H9 (cell line): ENCODE results near the gene TMEM179B. TPM values are rescaled to one million over a fixed set of nuclear protein-coding genes. Genes with fewer than 3 reads are reported as not detected.

Experiments
- DNase-seq: peaks from one replicate; pipeline ENCODE4 v3.0.0-alpha.2; 2017
- H2AFZ ChIP-seq: one replicate; pipeline ENCODE4 v1.6.1; 2013; ENCODE audit warnings: mild to moderate bottlenecking, low read length, control low read depth, moderate library complexity
- H2AK5ac ChIP-seq: 2 replicates; pipeline ENCODE4 v1.6.1; 2013; ENCODE audit warnings: low read length, control low read depth, mixed read lengths; ENCODE audit not compliant: insufficient read length
- H2BK120ac ChIP-seq: one replicate; pipeline ENCODE4 v1.6.1; 2013; ENCODE audit warnings: low read depth, mild to moderate bottlenecking, low read length, control low read depth, inconsistent platforms; ENCODE audit not compliant: poor library complexity, severe bottlenecking
- H2BK12ac ChIP-seq: 2 replicates; pipeline ENCODE4 v1.6.1; 2013; ENCODE audit warnings: low read length, control low read depth, mixed read lengths, low read depth; ENCODE audit not compliant: insufficient read length
- H2BK15ac ChIP-seq: 2 replicates; pipeline ENCODE4 v1.6.1; 2013; ENCODE audit warnings: low read depth, low read length, control low read depth
- H2BK20ac ChIP-seq: one replicate; pipeline ENCODE4 v1.6.1; 2013; ENCODE audit warnings: low read depth, mild to moderate bottlenecking, low read length, control low read depth, inconsistent platforms; ENCODE audit not compliant: poor library complexity, severe bottlenecking
- H2BK5ac ChIP-seq: 2 replicates; pipeline ENCODE4 v1.6.1; 2013; ENCODE audit warnings: low read length, control low read depth, mixed read lengths; ENCODE audit not compliant: insufficient read length
- H3K14ac ChIP-seq: 2 replicates; pipeline ENCODE4 v1.6.1; 2013; ENCODE audit warnings: low read length, control low read depth; ENCODE audit not compliant: insufficient read depth
- H3K18ac ChIP-seq: 2 replicates; pipeline ENCODE4 v1.6.1; 2013; ENCODE audit warnings: low read depth, mild to moderate bottlenecking, mixed read lengths, low read length, control low read depth; ENCODE audit not compliant: insufficient read length
- H3K23ac ChIP-seq: 2 replicates; pipeline ENCODE4 v1.6.1; 2013; ENCODE audit warnings: low read length, control low read depth, mixed read lengths, low read depth; ENCODE audit not compliant: insufficient read length
- H3K23me2 ChIP-seq: 2 replicates; pipeline ENCODE4 v1.6.1; 2013; ENCODE audit warnings: low read depth, mild to moderate bottlenecking, mixed read lengths, low read length, control low read depth; ENCODE audit not compliant: insufficient read length, poor library complexity, severe bottlenecking
- H3K27ac ChIP-seq: 2 replicates; pipeline ENCODE4 v1.5.1; 2013; ENCODE audit warnings: low read length, control low read depth, mixed read lengths, low read depth; ENCODE audit not compliant: insufficient read length
- H3K27me3 ChIP-seq: 2 replicates; pipeline ENCODE4 v1.6.1; 2013; ENCODE audit warnings: low read length, control low read depth, inconsistent platforms; ENCODE audit not compliant: insufficient read depth
- H3K4ac ChIP-seq: 2 replicates; pipeline ENCODE4 v1.6.1; 2013; ENCODE audit warnings: low read depth, mild to moderate bottlenecking, control low read depth, inconsistent platforms, low read length, moderate library complexity
- H3K4me1 ChIP-seq: 2 replicates; pipeline ENCODE4 v1.6.1; 2013; ENCODE audit warnings: low read length, control low read depth, inconsistent platforms; ENCODE audit not compliant: insufficient read depth
- H3K4me2 ChIP-seq: 2 replicates; pipeline ENCODE4 v1.6.1; 2013; ENCODE audit warnings: low read length, control low read depth, mixed read lengths; ENCODE audit not compliant: insufficient read length, insufficient read depth
- H3K56ac ChIP-seq: 2 replicates; pipeline ENCODE4 v1.6.1; 2013; ENCODE audit warnings: low read depth, mild to moderate bottlenecking, mixed read lengths, low read length, control low read depth; ENCODE audit not compliant: insufficient read length
- H3K79me1 ChIP-seq: 2 replicates; pipeline ENCODE4 v1.6.1; 2013; ENCODE audit warnings: low read depth, mild to moderate bottlenecking, moderate library complexity, low read length, control low read depth, inconsistent platforms; ENCODE audit not compliant: insufficient read depth, poor library complexity, severe bottlenecking
- H3K79me2 ChIP-seq: 2 replicates; pipeline ENCODE4 v1.6.1; 2013; ENCODE audit warnings: low read length, control low read depth, inconsistent platforms; ENCODE audit not compliant: insufficient read depth
- H3K9ac ChIP-seq: 2 replicates; pipeline ENCODE4 v1.6.1; 2013; ENCODE audit warnings: low read length, control low read depth, mixed read lengths; ENCODE audit not compliant: insufficient read length; ENCODE audit errors: extremely low read depth
- H3K9me3 ChIP-seq: one replicate; pipeline ENCODE4 v1.6.1; 2013; ENCODE audit warnings: low read depth, low read length, inconsistent platforms; ENCODE audit not compliant: control insufficient read depth
- H3T11ph ChIP-seq: one replicate; pipeline ENCODE4 v1.6.1; 2013; ENCODE audit warnings: mild to moderate bottlenecking, low read length, control low read depth, inconsistent platforms
- H4K20me1 ChIP-seq: one replicate; pipeline ENCODE4 v1.6.1; 2013; ENCODE audit not compliant: control insufficient read depth, insufficient read length, insufficient read depth
- H4K5ac ChIP-seq: 2 replicates; pipeline ENCODE4 v1.6.1; 2013; ENCODE audit warnings: low read depth, mild to moderate bottlenecking, mixed read lengths, low read length, control low read depth; ENCODE audit not compliant: insufficient read length
- H4K8ac ChIP-seq: replicated peaks from 2 replicates; pipeline ENCODE4 v1.6.1; 2013; ENCODE audit warnings: low read length, control low read depth, mixed read lengths, low read depth; ENCODE audit not compliant: insufficient read length
- H4K91ac ChIP-seq: 2 replicates; pipeline ENCODE4 v1.6.1; 2013; ENCODE audit warnings: low read depth, mild to moderate bottlenecking, moderate library complexity, mixed read lengths, low read length, control low read depth; ENCODE audit not compliant: insufficient read length
- H3K27ac Mint-ChIP-seq, 3 experiments: 2 replicates in 2 of 3; 3 replicates in 1 of 3; pipeline ENCODE4 v1.8.0; 2020 to 2021; ENCODE audit warnings: mixed read lengths in 3 of 3, mild to moderate bottlenecking in 1 of 3, moderate library complexity in 1 of 3
- H3K27me3 Mint-ChIP-seq: 2 replicates; pipeline ENCODE4 v1.8.0; 2021; ENCODE audit warnings: low read depth, mild to moderate bottlenecking, moderate library complexity, mixed read lengths
- H3K36me3 Mint-ChIP-seq, 3 experiments: 2 replicates in 2 of 3; 3 replicates in 1 of 3; pipeline ENCODE4 v1.8.0; 2020 to 2021; ENCODE audit warnings: low read depth in 3 of 3, mixed read lengths in 3 of 3; ENCODE audit not compliant: insufficient read depth in 1 of 3
- H3K4me1 Mint-ChIP-seq, 2 experiments: 2 replicates each; pipeline ENCODE4 v1.8.0; 2020; ENCODE audit warnings: mixed read lengths in 2 of 2
- H3K4me3 Mint-ChIP-seq, 2 experiments: 2 replicates in 1 of 2; 3 replicates in 1 of 2; pipeline ENCODE4 v1.8.0; 2020 to 2021; ENCODE audit warnings: mild to moderate bottlenecking in 2 of 2, mixed read lengths in 2 of 2, moderate library complexity in 1 of 2
- H3K9me3 Mint-ChIP-seq, 2 experiments: 2 replicates in 1 of 2; 3 replicates in 1 of 2; pipeline ENCODE4 v1.8.0; 2020; ENCODE audit warnings: mild to moderate bottlenecking in 2 of 2, mixed read lengths in 2 of 2, moderate library complexity in 1 of 2
- CTCF ChIP-seq: fragments of 200-600 bp; sonication (generic); conservative IDR thresholded peaks from 3 replicates; pipeline ENCODE4 v1.8.0; 2021; ENCODE audit warnings: antibody characterized with exemption, mild to moderate bottlenecking
- WGBS: extraction: QIAGEN DNeasy Blood & Tissue Kit; methylation state at CpG from one replicate; pipeline ENCODE4 v1.1.7; 2013; ENCODE audit warnings: missing lambda C conversion rate, low lambda C conversion rate, mixed read lengths; ENCODE audit not compliant: insufficient read length; ENCODE audit errors: extremely low coverage; 5-methylcytosine and 5-hydroxymethylcytosine counted together
- total RNA-seq: library from RNA; stranded (reverse); gene quantifications from 2 replicates; pipeline ENCODE4 v1.2.1, GENCODE V29; 2021

The TMEM179B gene
- total RNA-seq, 1 experiment from 2014 or later, result 25.0 TPM

- no CpG with 5 or more reads among the region's 8 CpGs for WGBS
- no peak overlapping the region for H2BK15ac ChIP-seq
- Mint-ChIP-seq H3K4me1 (peaks cover 19 to 33% of the 10 kb centered on the region in 2 experiments), H3K4me3 (peak overlapping the region in 1 of 2 experiments; percentile 34; a peak in 2 of 5 replicates), H3K9me3 (peaks cover 0 to 4% of the 10 kb centered on the region in 2 experiments; a peak in 3 of 5 replicates), H3K27ac (no peak overlapping the region; a peak in 1 of 7 replicates), H3K36me3 (peaks cover 35 to 58% (median 54%) of the 10 kb centered on the region in 3 experiments), H3K27me3 (no peaks in the 10 kb centered on the region; the same call in 1 of the 2 replicates)
- no peak overlapping the region for H4K5ac ChIP-seq
- H4K91ac ChIP-seq, result no peak overlapping the region
- H3K9me3 ChIP-seq, result no peaks in the 10 kb centered on the region
- H3K27ac ChIP-seq, result no peak overlapping the region
- H2AK5ac ChIP-seq, result no peak overlapping the region
- no peak overlapping the region for H3K23ac ChIP-seq
- H4K8ac ChIP-seq, result no peak overlapping the region
- H4K20me1 ChIP-seq, result no peaks in the 10 kb centered on the region
- H3K27me3 ChIP-seq, result no peaks in the 10 kb centered on the region
- no peak overlapping the region for H2BK5ac ChIP-seq
- peaks cover 3% of the 10 kb centered on the region for H3K79me1 ChIP-seq
- no peak overlapping the region for H3T11ph ChIP-seq
- H3K4ac ChIP-seq, result no peak overlapping the region
- H2BK12ac ChIP-seq, result no peak overlapping the region
- no peak overlapping the region for H2AFZ ChIP-seq
- no peak for TF ChIP-seq CTCF
- no peak for DNase-seq
- no peaks in the 10 kb centered on the region for H3K4me1 ChIP-seq
- H3K14ac ChIP-seq, result no peak overlapping the region
- no peak overlapping the region for H2BK120ac ChIP-seq
- peaks cover 19% of the 10 kb centered on the region for H3K23me2 ChIP-seq
- H3K56ac ChIP-seq, result no peak overlapping the region
- H3K4me2 ChIP-seq, result no peak overlapping the region
- no peak overlapping the region for H3K18ac ChIP-seq
- H3K9ac ChIP-seq, result no peak overlapping the region
- no peak overlapping the region for H2BK20ac ChIP-seq
- peaks cover 11% of the 10 kb centered on the region; the same call in 1 of the 2 replicates for H3K79me2 ChIP-seq
These were observed 48.1 kb downstream of the TMEM179B start for GRCh38 chr11:62835336-62835735.
